Myocyte (in vitro differentiated cells): ENCODE results near the gene SRSF3. TPM values are rescaled to one million over a fixed set of nuclear protein-coding genes. Genes with fewer than 3 reads are reported as not detected.

Experiments
- DNase-seq: peaks from one replicate; pipeline ENCODE4 v3.0.0-alpha.2; 2012; ENCODE audit warnings: low read depth
- total RNA-seq: library from RNA; depleted of rRNA; stranded (reverse); fragments of >200 nt; gene quantifications from 2 replicates; pipeline ENCODE4 v1.2.3, GENCODE V29; 2014

SRSF3 gene
- total RNA-seq, 1 donor from 2014 or later = 155 TPM

- DNase-seq = no peak
These were observed 28.9 kb downstream of the SRSF3 start for GRCh38 chr6:36622901-36623546.

GRCh38 chr6:36623547-36624459 lies 29.6 kb downstream of the SRSF3 start:
- DNase-seq = peak; percentile 93

GRCh38 chr6:36624461-36625157 lies 30.4 kb downstream of the SRSF3 start:
- DNase-seq = no peak

- DNase-seq = peak; percentile 99
These were observed 31.2 kb downstream of the SRSF3 start for GRCh38 chr6:36625158-36625919.

- no peak for DNase-seq
These were observed 32.5 kb downstream of the SRSF3 start for GRCh38 chr6:36626636-36627035.

GRCh38 chr6:36627141-36627540 lies 33.0 kb downstream of the SRSF3 start:
- DNase-seq = no peak

GRCh38 chr6:36627801-36628246 lies 33.7 kb downstream of the SRSF3 start:
- peak; percentile 94 for DNase-seq

GRCh38 chr6:36629784-36630183 lies 35.6 kb downstream of the SRSF3 start:
- DNase-seq = no peak

- DNase-seq = peak; percentile 88
These were observed 37.3 kb downstream of the SRSF3 start for GRCh38 chr6:36631326-36632011.

- DNase-seq = peak; percentile 73
These were observed 39.2 kb downstream of the SRSF3 start for GRCh38 chr6:36633370-36633769.

GRCh38 chr6:36633915-36634314 lies 39.8 kb downstream of the SRSF3 start:
- DNase-seq = peak; percentile 71

GRCh38 chr6:36634317-36635108 lies 40.4 kb downstream of the SRSF3 start:
- DNase-seq = no peak

- DNase-seq = no peak
These were observed 42.1 kb downstream of the SRSF3 start for GRCh38 chr6:36636283-36636682.

- no peak for DNase-seq
These were observed 42.7 kb downstream of the SRSF3 start for GRCh38 chr6:36636687-36637418.

GRCh38 chr6:36638579-36638978 lies 44.4 kb downstream of the SRSF3 start:
- DNase-seq = no peak

- no peak for DNase-seq
These were observed 45.1 kb downstream of the SRSF3 start for GRCh38 chr6:36639171-36639808.

GRCh38 chr6:36641543-36641942 lies 47.4 kb downstream of the SRSF3 start:
- no peak for DNase-seq
